HL-60/S4 (cell line): ENCODE results near the gene OGFOD3.
"Not testable (repeated sequence)": the region's sequence is repeated elsewhere in the genome, so short reads cannot be mapped to it uniquely, and the experiment has no call there.

Experiments used
- in situ Hi-C: fragments of 300-500 bp; cut with MboI; formaldehyde crosslinking; loops from 2 replicates; pipeline ENCODE4 v1.14.3; 2022; ENCODE audit warnings: low sequenced_read_pairs

Gene OGFOD3

DNA sequence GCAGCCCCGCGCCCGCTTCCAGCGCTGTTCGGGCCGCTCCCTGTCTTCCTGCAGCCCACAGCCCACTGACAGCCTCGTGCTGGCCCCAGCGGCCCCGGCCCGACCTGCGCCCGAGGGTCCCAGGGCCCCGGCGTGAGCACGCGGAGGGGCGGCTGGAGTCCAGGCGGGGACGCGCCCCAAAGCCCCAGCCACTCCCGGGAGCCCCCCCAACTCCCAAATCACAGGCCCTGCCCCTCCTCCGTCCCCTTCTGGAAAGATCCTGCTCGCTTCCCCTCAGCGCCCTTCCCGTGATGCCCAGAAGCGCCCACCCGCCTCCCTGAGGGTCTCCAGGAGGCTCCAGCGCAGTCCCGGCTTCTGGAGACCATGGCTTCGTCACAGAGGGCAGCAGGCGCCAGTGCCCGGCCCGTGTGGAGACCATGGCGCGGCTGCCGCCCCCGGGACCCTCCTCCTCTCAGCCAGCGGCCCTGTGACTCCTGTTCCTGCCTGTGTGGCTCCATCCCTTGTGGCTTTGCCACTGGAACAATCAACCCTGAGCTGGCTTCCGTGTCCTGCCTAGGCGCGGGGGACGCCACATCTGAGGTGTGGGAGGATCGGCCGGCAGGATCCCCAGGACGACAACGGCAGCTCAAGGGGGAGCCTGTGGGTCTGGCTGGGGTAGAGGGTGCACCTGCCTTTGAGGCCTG is 42.9 kb downstream of the OGFOD3 start:
- in situ Hi-C loops: no loop called here

DNA sequence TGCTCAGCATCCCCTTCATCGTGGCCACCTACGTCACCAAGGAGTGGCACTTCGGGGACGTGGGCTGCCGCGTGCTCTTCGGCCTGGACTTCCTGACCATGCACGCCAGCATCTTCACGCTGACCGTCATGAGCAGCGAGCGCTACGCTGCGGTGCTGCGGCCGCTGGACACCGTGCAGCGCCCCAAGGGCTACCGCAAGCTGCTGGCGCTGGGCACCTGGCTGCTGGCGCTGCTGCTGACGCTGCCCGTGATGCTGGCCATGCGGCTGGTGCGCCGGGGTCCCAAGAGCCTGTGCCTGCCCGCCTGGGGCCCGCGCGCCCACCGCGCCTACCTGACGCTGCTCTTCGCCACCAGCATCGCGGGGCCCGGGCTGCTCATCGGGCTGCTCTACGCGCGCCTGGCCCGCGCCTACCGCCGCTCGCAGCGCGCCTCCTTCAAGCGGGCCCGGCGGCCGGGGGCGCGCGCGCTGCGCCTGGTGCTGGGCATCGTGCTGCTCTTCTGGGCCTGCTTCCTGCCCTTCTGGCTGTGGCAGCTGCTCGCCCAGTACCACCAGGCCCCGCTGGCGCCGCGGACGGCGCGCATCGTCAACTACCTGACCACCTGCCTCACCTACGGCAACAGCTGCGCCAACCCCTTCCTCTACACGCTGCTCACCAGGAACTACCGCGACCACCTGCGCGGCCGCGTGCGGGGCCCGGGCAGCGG is 43.6 kb downstream of the OGFOD3 start:
- in situ Hi-C loops: no loop called here

DNA sequence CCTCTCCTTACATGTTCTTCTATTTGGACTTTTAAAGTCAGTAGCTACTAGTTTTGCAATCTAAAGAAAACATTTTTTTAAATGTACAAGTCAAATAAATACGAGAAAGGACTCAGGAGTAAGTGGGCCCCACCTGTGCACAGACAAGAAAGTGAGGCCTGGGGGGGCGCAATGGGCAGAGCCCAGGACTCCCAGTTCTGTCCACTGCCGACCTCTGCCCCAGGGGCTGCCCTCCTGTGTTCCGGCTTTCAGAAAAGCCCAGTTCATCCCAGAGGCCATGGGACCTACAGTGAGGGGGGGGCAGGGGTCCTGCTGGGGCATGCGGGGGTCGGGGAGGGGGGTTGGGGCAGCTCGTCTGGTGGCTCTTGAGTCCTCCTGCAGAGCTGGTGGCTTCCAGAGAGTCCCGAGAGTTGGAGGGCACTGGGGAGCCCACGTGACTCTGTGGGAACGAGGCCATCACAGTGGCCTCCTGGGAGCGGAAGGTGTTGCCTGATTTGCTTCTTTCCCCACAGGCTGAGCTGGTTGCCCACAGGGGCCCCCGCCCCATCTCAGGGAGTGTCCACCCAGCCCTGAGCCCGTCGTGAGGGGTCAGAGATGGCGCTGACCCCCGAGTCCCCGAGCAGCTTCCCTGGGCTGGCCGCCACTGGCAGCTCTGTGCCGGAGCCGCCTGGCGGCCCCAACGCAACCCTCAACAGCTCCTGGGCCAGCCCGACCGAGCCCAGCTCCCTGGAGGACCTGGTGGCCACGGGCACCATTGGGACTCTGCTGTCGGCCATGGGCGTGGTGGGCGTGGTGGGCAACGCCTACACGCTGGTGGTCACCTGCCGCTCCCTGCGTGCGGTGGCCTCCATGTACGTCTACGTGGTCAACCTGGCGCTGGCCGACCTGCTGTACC is 44.4 kb downstream of the OGFOD3 start:
- in situ Hi-C loops: no loop called here

DNA sequence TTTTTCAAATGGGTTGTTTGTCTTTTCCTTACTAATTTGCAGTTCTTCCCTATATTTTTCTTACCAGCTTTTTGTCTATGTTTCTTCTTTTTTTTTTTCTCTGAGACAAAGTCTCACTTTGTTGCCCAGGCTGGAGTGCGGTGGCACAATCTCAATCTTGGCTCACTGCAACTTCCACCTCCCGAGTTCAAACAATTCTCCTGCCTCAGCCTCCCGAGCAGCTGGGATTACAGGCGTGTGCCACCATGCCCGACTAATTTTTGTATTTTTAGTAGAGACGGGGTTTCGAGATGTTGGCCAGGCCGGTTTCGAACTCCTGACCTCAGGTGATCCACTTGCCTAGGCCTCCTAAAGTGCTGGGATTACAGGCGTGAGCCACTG is 45.3 kb downstream of the OGFOD3 start:
- in situ Hi-C loops: not testable (repeated sequence)

DNA sequence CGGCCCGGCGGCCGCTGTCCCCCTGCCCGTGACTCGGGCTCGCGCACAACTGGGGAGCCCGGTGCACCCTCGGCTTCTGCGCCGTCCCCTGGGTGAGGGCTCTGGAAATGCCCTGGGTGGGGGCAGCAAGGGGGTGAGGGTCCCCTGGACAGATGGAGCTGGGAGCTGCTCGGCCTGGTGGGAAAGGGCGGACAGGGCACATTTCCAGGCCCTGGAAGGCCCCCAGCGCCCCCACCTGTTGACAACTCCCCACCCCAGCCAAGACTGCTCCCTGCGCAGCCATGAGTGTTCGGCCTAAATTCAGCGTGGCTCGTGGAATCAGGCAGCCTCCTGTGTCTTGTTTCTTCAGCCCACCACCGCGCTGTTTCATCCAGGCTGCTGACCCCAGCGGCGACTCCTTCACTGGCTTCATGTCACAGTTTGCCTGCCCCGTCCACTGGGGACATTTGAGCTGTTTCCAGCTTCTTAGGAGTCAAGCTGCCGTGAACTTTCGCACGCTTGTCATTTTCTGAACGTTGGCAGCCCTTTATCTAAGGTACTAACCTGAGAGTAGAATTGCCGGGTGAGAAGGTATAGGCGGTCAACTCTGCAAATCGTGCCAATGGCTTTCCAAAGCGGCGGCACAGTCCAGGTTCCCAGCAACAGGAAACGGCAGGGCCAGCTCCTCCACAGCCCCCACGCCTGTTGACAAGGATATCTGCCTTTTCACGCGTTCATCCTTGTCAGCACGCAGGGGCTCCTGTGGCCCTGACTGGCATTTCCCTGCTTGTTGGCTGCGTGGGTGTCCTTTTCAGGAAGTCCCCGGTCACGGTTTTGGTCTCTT is 45.9 kb downstream of the OGFOD3 start:
- in situ Hi-C loops: no loop called here

DNA sequence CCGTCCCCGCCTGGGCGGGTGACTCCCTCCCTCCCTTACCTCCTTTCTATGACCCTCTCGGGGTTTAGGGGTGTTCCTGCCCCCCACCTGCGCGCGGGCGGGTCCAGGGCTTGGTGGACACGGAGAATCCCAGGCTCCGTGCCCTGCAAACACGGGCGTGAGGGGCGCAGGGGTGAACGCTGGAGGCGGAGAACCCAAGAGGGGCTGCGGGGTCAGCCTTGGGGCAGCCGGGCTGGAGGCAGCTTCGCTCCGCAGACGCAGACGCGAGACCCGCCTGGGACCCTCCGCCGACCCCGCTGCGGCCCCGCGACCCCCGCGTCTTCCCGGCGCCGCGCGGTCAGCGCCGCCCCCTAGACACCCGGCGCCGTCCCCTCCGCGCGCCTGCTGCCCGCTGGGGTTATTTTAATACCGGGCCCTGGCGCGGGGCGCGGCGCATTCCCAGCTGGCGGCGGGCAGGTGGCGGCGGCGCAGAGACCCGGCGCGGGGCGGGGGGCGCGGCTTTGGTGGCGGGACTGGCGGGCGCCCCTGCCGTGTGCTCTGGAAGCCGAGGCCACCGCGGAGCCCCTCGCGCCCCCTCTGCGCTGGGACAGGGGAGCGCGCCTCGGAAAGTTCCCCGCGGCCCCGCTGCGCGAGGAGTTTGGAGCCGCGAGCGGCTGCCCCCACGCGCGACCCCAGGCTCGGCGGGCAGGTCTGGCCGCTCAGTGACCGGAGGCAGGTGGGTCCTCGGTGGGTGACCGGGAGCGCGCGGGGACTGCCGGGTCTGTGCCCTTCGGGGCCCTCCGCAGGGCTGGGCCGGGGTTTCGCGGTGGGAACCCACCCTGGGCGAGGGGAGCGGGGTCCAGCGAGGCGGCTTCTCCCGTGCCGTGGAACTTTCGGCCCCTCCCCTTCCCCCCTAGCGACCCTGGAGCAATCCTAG is 46.8 kb downstream of the OGFOD3 start, which contains the start of gene UTS2R:
Gene UTS2R (plus strand): TSS at position 433 of the 916 bp plus-strand sequence. CDS start 2,560 bp downstream, outside the sequence.
- in situ Hi-C loops: no loop called here

DNA sequence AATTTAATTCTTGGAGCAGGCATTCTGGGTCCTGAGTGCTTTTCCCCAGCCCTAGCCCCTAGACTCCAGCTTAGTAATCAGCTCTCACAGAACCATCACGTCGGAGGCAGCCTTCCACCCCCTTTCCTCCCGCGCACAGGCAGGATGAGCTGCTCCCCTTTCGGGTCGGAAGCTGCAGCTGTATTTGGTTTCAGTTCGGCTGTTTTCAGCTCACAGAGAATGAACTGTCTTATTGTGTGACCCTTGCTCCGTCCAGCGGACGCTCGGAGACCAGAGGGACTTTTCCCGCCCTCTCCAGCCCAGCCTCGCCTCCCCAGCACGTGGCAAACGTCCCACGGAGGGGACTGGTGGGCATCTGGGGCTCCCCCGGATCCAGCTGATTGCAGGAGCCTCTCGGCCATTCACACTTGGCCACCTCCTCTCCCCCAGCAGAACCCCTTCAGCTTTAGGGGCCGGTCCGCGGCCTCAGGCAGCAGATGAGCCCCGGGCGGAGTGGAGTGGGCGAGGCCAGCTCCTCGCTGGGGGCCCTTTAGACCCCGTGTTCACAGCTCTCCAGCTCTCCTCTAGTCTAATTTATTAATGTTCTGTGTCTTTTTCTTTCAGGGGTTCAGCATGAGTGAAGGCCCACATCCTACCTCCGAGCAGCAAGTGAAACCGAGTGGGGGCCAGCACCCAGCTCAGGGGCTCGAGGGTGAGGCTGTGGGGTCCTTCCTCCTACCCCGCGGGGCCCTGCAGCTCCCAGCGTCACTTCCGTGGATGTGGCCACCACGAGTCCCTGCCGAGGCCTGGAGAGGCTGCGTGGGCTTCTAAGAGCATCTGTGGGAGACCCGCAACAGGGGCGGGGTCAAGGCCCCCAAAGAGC is 47.7 kb downstream of the OGFOD3 start:
- in situ Hi-C loops: no loop called here

DNA sequence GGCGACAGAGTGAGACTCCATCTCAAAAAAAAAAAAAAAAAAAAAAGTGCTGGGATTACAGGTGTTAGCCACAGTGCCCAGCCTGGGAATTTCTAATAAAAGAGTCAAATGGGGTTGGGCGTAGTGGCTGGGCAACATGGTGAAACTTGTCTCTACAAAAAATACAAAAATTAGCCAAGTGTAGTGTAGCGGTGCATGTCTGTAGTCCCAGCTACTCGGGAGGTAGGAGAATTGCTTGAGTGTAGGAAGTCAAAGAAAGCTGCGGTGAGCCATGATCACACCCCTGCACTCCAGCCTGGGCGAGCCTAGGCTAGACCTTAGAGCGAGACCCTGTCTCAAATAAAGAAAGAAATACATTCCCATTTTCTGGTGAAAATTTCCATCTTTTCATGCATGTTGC is 49.2 kb downstream of the OGFOD3 start:
- in situ Hi-C loops: no loop called here

DNA sequence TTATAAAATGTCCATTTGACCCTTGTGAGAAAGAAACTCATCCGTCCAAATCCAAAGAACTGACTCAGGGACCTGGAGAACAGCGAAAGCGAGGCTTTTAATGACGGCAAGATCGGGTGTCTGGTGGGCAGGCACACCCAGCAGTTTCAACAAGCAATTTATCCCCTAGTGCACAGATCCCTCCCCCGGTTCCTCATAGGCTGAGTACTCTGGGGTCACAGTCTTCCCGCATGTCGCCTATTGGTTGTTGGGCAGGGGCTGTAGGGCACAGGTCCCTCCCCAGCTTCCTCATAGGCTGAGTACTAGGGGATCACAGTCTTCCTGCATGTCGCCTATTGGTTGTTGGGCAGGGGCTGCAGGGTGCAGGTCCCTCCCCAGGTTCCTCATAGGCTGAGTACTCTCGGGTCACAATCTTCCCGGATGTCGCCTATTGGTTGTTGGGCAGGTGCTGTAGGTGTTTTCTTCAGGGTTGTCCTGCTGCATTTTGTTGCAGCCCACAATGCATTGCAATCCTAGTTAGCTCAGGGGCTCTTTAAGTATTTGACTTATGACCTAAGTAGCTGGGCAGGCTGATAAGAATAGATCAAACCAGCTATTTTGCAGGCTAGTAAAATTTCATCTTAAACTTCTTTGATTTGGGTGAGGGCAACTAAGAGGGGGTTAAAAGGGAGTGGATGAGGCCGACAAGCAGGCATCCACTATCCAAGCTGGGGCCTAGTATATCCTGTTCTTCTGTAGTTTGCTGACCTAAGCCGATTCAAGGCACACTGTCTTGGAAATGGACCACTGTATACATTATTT is 50.5 kb downstream of the OGFOD3 start:
- in situ Hi-C loops: no loop called here

DNA sequence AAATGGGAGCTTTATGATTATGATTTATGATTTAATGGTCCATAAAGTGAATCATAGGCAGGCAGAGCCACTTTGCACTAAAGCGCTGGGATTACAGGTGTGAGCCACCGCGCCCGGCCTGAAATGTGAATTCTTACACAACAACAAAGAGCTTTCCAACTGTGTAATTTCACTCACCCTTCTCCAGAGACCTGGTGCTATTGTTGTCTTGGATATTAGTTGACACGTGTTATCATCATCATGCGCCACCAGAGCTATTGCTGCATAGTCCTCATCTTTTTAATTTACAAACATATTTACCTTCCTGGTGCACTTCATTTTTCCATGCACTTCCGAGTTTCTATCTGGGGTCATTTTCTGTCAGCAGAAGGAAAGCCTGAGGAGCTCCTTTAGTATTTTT is 51.6 kb downstream of the OGFOD3 start:
- in situ Hi-C loops: no loop called here

DNA sequence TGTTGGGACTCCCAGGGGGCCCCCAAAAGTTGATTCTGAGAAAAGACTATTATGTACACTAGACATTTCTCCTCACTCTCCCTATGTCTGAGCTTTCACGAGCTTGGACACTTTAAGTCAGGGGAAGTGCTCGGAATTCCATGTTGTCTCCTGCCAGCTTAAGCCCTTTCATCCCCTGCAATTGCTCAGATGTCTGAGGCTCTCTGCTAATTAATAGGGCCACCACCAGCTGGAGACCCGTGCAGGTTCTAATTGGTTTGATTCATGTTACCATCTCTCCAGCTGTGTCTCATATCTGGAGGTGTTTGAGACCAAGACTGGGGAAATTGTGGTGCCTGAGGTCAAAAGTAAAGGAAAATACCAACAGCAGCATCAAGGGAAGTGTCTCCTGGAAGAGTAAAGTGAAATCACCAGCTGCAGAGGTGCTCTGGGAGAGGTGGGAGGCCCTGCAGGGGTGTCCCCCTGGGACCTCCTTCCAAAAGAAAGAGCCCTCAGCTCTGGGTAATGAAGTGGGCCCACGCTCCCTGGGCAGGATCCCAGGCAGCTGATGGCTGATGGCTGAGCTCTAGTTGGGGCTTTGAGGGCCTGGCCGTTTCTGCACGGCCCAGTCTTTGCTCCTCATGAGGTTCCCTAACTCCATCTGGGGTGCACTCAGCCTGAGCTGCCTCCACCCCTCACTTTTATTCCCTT is 52.6 kb downstream of the OGFOD3 start:
- in situ Hi-C loops: no loop called here

DNA sequence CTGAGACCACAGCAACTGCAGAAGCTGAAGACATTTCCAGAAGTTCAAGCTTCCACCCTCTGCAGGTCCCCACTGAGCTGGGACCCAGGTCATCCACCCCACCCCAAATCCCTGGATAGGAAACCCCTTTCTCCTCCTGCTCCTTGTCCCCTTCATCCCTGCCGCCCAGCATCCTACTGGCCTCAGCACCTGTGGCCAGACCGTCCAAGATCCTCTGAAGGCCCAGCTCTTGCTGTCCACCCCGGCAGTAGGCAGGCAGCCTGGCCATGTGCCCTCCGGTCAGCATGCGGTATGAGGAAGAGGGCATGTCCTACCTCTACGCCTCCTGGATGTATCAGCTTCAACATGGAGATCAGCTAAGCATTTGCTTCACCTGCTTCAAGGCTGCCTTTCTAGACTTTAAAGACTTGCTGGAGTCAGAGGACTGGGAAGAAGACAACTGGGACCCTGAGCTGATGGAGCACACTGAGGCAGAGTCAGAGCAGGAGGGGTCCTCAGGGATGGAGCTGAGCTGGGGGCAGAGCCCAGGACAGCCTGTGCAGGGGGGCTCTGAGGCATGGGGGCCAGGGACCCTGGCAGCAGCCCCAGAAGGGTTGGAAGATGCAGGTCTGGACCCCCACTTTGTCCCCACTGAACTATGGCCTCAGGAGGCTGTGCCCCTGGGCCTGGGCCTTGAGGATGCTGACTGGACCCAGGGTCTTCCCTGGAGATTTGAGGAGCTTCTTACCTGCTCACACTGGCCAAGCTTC is 56.3 kb downstream of the OGFOD3 start:
- in situ Hi-C loops: no loop called here

DNA sequence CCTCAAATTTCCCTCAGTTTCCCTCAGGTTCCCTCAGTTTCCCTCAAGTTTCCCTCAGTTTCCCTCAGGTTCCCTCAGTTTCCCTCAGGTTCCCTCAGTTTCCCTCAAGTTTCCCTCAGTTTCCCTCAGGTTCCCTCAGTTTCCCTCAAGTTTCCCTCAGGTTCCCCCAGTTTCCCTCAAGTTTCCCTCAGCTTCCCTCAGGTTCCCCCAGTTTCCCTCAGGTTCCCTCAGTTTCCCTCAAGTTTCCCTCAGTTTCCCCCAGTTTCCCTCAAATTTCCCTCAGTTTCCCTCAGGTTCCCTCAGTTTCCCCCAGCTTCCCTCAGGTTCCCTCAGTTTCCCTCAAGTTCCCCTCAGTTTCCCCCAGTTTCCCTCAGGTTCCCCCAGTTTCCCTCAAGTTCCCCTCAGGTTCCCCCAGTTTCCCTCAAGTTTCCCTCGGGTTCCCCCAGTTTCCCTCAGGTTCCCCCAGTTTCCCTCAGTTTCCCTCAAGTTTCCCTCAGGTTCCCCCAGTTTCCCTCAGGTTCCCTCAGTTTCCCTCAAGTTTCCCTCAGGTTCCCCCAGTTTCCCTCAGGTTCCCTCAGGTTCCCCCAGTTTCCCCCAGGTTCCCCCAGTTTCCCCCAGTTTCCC is 58.8 kb downstream of the OGFOD3 start:
- in situ Hi-C loops: loop anchor here (10.0 kb wide), 1 partner anchor 405 kb away; no protein-coding TSS in a partner anchor

DNA sequence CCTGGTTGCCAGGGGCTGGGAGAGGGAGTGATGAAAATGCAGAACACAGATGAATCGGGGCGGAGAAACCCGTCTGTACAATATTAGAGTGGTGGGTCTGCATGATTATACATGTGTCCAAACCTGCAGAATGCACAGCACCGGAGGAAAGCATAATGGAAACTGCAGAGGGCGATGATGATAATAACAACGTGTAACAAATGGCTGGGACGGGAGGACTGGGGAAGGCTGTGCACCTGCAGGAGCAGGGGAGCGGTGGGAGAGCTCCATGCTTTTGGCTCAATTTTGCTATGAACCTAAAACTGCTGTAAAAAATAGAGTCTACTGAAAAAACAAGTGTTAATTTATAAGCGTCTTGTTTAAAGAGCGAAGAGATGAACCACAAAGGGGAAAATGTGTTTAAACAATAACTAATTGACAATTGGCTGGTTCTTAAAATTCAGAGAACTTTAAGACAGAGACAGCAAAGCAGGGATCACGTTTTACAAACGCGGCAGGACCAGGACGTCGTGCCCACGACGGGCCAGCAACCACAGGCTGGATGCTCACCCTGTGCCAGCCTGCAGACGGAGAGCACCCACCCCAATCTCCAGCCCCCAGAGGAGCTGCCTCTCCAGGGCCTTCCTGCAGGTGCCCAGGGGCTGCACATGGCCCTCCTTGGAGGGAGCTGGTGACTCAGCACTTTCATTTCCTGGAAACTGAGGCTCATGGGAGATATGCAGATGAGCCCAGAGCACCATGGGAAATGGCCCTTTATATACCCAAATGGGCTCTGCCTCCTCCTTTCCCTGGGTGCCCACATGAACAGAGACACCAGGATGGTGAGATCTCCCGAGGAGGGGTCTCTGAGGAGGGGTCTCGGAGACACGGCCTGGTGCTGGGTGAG is 59.7 kb downstream of the OGFOD3 start, which contains the start of gene TEX19:
Gene TEX19 (plus strand): TSS at position 783 of the 886 bp plus-strand sequence. CDS start 2,904 bp downstream, outside the sequence.
- in situ Hi-C loops: loop anchor here (10.0 kb wide), 1 partner anchor 406 kb away; no protein-coding TSS in a partner anchor

DNA sequence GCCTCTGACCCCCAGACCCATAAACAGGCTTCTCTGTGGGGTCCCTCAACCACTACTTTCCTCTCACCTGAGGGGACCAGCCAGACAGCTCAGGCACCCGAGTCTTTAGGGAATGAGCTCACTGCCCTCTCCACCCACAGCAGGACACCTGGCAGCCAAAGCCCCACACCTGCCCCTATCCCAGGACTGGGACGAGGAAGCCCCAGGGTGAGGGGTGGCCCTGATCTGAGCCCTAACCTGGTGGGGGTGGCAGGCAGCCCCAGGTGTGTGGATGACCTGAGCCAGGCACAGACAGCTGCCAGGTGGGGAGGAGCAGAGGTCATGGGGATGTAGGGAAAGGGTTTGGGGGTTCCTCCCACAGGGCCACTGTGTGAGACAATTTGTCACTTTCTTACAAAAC is 61.0 kb downstream of the OGFOD3 start:
- in situ Hi-C loops: loop anchor here (10.0 kb wide), 1 partner anchor 407 kb away; no protein-coding TSS in a partner anchor
